Heart right ventricle (tissue), 16 donors: ENCODE measurements around the gene PLEKHN1. TPM values are rescaled to one million over a fixed set of nuclear protein-coding genes. Genes with fewer than 3 reads are reported as not detected.
A peak's percentile ranks its signal among the peaks of the same experiment; 100 is the strongest.

Source experiments
- ATAC-seq, 8 donors: fragments of 200-7000 bp; cut with Tn5 transposase; one replicate each; pipeline ENCODE4 v1.9.1; 2020; ENCODE audit warnings: mild to moderate bottlenecking in 8 of 8, moderate library complexity in 8 of 8, moderate number of reproducible peaks in 1 of 8
- DNase-seq, 2 donors: peaks; one replicate each; pipeline ENCODE4 v3.0.0-alpha.2; 2020
- H3K27ac ChIP-seq, 10 donors: fragments of 200-600 bp; sonication (generic) in 2 of 10; one replicate each; pipeline versions ENCODE4 v1.5.0 to v1.8.0; 2020 to 2022; ENCODE audit warnings: mild to moderate bottlenecking in 3 of 10
- H3K27me3 ChIP-seq, 7 donors: fragments of 200-600 bp; one replicate each; pipeline ENCODE4 v1.8.0; 2021 to 2022; ENCODE audit warnings: mild to moderate bottlenecking in 2 of 7
- H3K36me3 ChIP-seq, 9 donors: fragments of 200-600 bp; sonication (generic) in 1 of 9; one replicate each; pipeline versions ENCODE4 v1.5.0 to v1.8.0; 2020 to 2022; ENCODE audit warnings: mild to moderate bottlenecking in 2 of 9
- H3K4me1 ChIP-seq, 9 donors: fragments of 200-600 bp; sonication (generic) in 1 of 9; one replicate each; pipeline versions ENCODE4 v1.5.0 to v1.8.0; 2020 to 2022; ENCODE audit warnings: mild to moderate bottlenecking in 4 of 9
- H3K4me3 ChIP-seq, 10 donors: fragments of 200-600 bp; sonication (generic) in 2 of 10; one replicate each; pipeline versions ENCODE4 v1.5.0 to v1.8.0; 2020 to 2022; ENCODE audit warnings: mild to moderate bottlenecking in 7 of 10, moderate library complexity in 2 of 10
- H3K9me3 ChIP-seq, 11 donors: fragments of 200-600 bp in 10 of 11; sonication (generic) in 2 of 11; one replicate each; pipeline versions ENCODE4 v1.5.0 to v1.8.0; 2013 to 2022; ENCODE audit warnings: mild to moderate bottlenecking in 2 of 11, control low read depth in 1 of 11, moderate library complexity in 1 of 11
- CTCF ChIP-seq, 9 donors: fragments of 200-600 bp; sonication (generic) in 2 of 9; IDR thresholded peaks; one replicate each; pipeline versions ENCODE4 v1.5.0 to v1.8.0; 2021 to 2022; ENCODE audit warnings: antibody characterized with exemption in 9 of 9, mild to moderate bottlenecking in 5 of 9, moderate library complexity in 1 of 9
- WGBS, 2 donors: extraction: QIAGEN DNeasy Blood & Tissue Kit; methylation state at CpG; one replicate each; pipeline ENCODE4 v1.1.7; 2013; ENCODE audit warnings: inconsistent platforms in 1 of 2; 5-methylcytosine and 5-hydroxymethylcytosine counted together
- intact Hi-C, 10 donors: fragments of 100-400 bp; cut with DNase I; formaldehyde crosslinking; loops; one replicate each; pipeline versions ENCODE4 v1.11.1 to v1.14.2; 2022
- polyA plus RNA-seq, 2 donors: library from polyadenylated mRNA; stranded (reverse); fragments of 200-250 nt; gene quantifications; one replicate each; pipeline ENCODE4 v1.2.3, GENCODE V29; 2013
- total RNA-seq, 10 donors: library from RNA; stranded (reverse); fragmentation: NEBNext Ultra II Directional in 3 of 10; extraction: Animal tissue kit (Norgen Biotek cat#: 25700) in 3 of 10; gene quantifications; one replicate each; pipeline versions ENCODE4 v1.2.1 to v1.2.4, GENCODE V29; 2021 to 2023
- donor health status: Arrhythmogenic right ventricular cardiomyopathy.
- donor health status: ischemic (EF 13 %, LVEDD 7.1; RV severe dilation, severe dysfunction).
- donor health status: healthy with polysubstance abuse.
- donor health status: DM: no; HTN: yes; CAD: no.
- donor health status: DM: no; HTN: no; CAD: no.
- donor health status: ischemic (EF 25% LVEDD 6.9; RV normal size, moderate dysfunction).
- donor health status: ischemic (EF 25% LVEDD 5.7; RV mildly dilated, moderate dysfunction).
- donor health status: healthy.
- donor health status: DM: yes; HTN: yes; CAD: no.
- donor health status: Ischemic cardiomyopathy.
- donor health status: ischemic (EF 35%, LVEDD 5.7; RV mildly dilated, moderate dysfunction).
- donor health status: nonischemic (EF 11% LVEDD 7.7; RV severe dilation, severe dysfunction).
- donor health status: DM: yes; HTN: yes; CAD: no.
- donor health status: PGD.
- donor health status: ischemic (EF 29% LVEDD 5.4; RV normal size, mild dysfunction).
- donor health status: nonischemic (EF 23%, LVEDD 6.1; RV moderate dilation, normal function).

The PLEKHN1 gene
- total and polyA plus RNA-seq, 12 donors, result 0.13 to 0.37 (median 0.29) TPM; not detected in 8

GRCh38 chr1:980137-980571 is 13.9 kb downstream of the PLEKHN1 start:
- H3K4me3 ChIP-seq, result peak overlapping the region; percentile 39 to 60 (median 57)
- H3K27ac ChIP-seq, result peak overlapping the region; percentile 59 to 97 (median 96)
- intact Hi-C loops, result loop anchor here in 4 of 10 donors (5.0 kb wide), 2 partner anchors 82 to 87 kb away; no protein-coding TSS in a partner anchor
- H3K36me3 ChIP-seq, result peaks cover 0 to 4% (median 0%) of the 10 kb centered on the region in 9 donors
- no peaks in the 10 kb centered on the region for H3K9me3 ChIP-seq
- ATAC-seq, result peak in 4 of 8 donors; percentile 0 to 5 (median 2)
- WGBS, 2 donors, result 58 to 60% methylated on average over 13 of the region's 13 CpGs
- no peak for TF ChIP-seq CTCF (IDR thresholded peaks at IDR 0.05)
- H3K4me1 ChIP-seq, result peaks cover 0 to 60% (median 11%) of the 10 kb centered on the region in 9 donors
- H3K27me3 ChIP-seq, result peaks cover 0 to 32% (median 13%) of the 10 kb centered on the region in 7 donors
- peak in 1 of 2 donors; percentile 29 for DNase-seq

GRCh38 chr1:980602-981395 is 14.5 kb downstream of the PLEKHN1 start:
- intact Hi-C loops, result loop anchor here in 4 of 10 donors (5.0 kb wide), 2 partner anchors 82 to 87 kb away; no protein-coding TSS in a partner anchor
- no peaks in the 10 kb centered on the region for H3K9me3 ChIP-seq
- DNase-seq (peak; percentile 80 to 85), ATAC-seq (peak; percentile 48 to 79 (median 72))
- H3K4me1 ChIP-seq, result peaks cover 0 to 54% (median 9%) of the 10 kb centered on the region in 9 donors
- 41 to 44% methylated on average over 35 of the region's 35 CpGs for WGBS, 2 donors
- peak in 2 of 9 donors; percentile 12 to 16 for TF ChIP-seq CTCF (IDR thresholded peaks at IDR 0.05)
- H3K27me3 ChIP-seq, result peaks cover 0 to 30% (median 7%) of the 10 kb centered on the region in 7 donors
- peaks cover 0 to 4% (median 0%) of the 10 kb centered on the region in 9 donors for H3K36me3 ChIP-seq
- peak overlapping the region; percentile 39 to 60 (median 57) for H3K4me3 ChIP-seq
- H3K27ac ChIP-seq, result peak overlapping the region; percentile 83 to 97 (median 96)

GRCh38 chr1:981491-981954 is 15.2 kb downstream of the PLEKHN1 start:
- H3K27ac ChIP-seq, result peak overlapping the region; percentile 83 to 97 (median 96)
- 56 to 60% methylated on average over 21 of the region's 21 CpGs for WGBS, 2 donors
- peaks cover 0 to 47% (median 3%) of the 10 kb centered on the region in 9 donors for H3K4me1 ChIP-seq
- peak in 7 of 8 donors; percentile 1 to 42 (median 6) for ATAC-seq
- intact Hi-C loops, result loop anchor here in 4 of 10 donors (5.0 kb wide), 2 partner anchors 81 to 86 kb away; no protein-coding TSS in a partner anchor
- H3K27me3 ChIP-seq, result peaks cover 0 to 25% (median 7%) of the 10 kb centered on the region in 7 donors
- H3K36me3 ChIP-seq, result peaks cover 0 to 4% (median 0%) of the 10 kb centered on the region in 9 donors
- H3K9me3 ChIP-seq, result no peaks in the 10 kb centered on the region
- peak overlapping the region; percentile 37 to 60 (median 57) for H3K4me3 ChIP-seq
- TF ChIP-seq CTCF (IDR thresholded peaks at IDR 0.05), result no peak
- DNase-seq, result peak in 1 of 2 donors; percentile 32

GRCh38 chr1:981955-982558 is 15.8 kb downstream of the PLEKHN1 start, which contains the start of gene PERM1:
TSS of gene PERM1 (minus strand) at chr1:982093. CDS start at chr1:981029, 1,064 bp downstream.
- Histone ChIP-seq H3K27ac (peak within 1 kb of the TSS; percentile 83 to 97 (median 96)), H3K36me3 (peaks cover 0 to 4% (median 0%) of the 10 kb centered on the region in 9 donors), H3K9me3 (no peaks in the 10 kb centered on the region), H3K4me3 (peak within 1 kb of the TSS; percentile 37 to 60 (median 57)), H3K27me3 (peaks cover 0 to 25% (median 7%) of the 10 kb centered on the region in 7 donors), H3K4me1 (peaks cover 0 to 47% (median 3%) of the 10 kb centered on the region in 9 donors)
- WGBS, 2 donors, result 40% methylated on average over 27 to 28 of the region's 28 CpGs
- DNase-seq, result peak; percentile 80 to 84
- TF ChIP-seq CTCF (IDR thresholded peaks at IDR 0.05), result no peak
- peak; percentile 59 to 79 (median 74) for ATAC-seq
- intact Hi-C loops, result loop anchor here in 5 of 10 donors (2.0 to 5.0 kb wide), 3 partner anchors 80 to 85 kb away; no protein-coding TSS in a partner anchor
